Spinal cord (tissue), 10 donors: ENCODE results near the gene ROS1. TPM values are rescaled to one million over a fixed set of nuclear protein-coding genes. Genes with fewer than 3 reads are reported as not detected.

Source experiments
- DNase-seq, 6 donors: peaks; one replicate each; pipeline versions ENCODE4 v3.0.0 to v3.0.0-alpha.2; 2013 to 2015; ENCODE audit warnings: low spot score in 6 of 6, low read depth in 4 of 6
- H3K27ac ChIP-seq: one replicate; pipeline ENCODE4 v1.5.1; 2013; ENCODE audit warnings: low read depth, low read length, control low read depth
- H3K27me3 ChIP-seq: one replicate; pipeline ENCODE4 v1.6.1; 2013; ENCODE audit warnings: low read length; ENCODE audit not compliant: control insufficient read depth, insufficient read depth
- H3K36me3 ChIP-seq: one replicate; pipeline ENCODE4 v1.6.1; 2013; ENCODE audit warnings: low read length; ENCODE audit not compliant: control insufficient read depth, insufficient read depth
- H3K4me1 ChIP-seq: one replicate; pipeline ENCODE4 v1.6.1; 2013; ENCODE audit warnings: low read length; ENCODE audit not compliant: control insufficient read depth, insufficient read depth
- H3K4me3 ChIP-seq: one replicate; pipeline ENCODE4 v1.5.1; 2013; ENCODE audit warnings: low read depth, low read length, control low read depth
- H3K9me3 ChIP-seq: one replicate; pipeline ENCODE4 v1.6.1; 2013; ENCODE audit warnings: low read length; ENCODE audit not compliant: control insufficient read depth, insufficient read depth
- WGBS: methylation state at CpG from one replicate; pipeline ENCODE4 v1.1.5; 2013; ENCODE audit warnings: missing lambda C conversion rate; ENCODE audit not compliant: insufficient coverage; 5-methylcytosine and 5-hydroxymethylcytosine counted together
- polyA plus RNA-seq, 2 donors: library from polyadenylated mRNA; unstranded; fragments of 120-200 nt; gene quantifications; one replicate each; pipeline ENCODE4 v1.2.1, GENCODE V29; 2013; ENCODE audit not compliant: insufficient read length in 2 of 2
- total RNA-seq, 2 donors: library from RNA; depleted of rRNA in 1 of 2; stranded (reverse); fragments of 120-200 nt in 1 of 2; fragments of >200 nt in 1 of 2; gene quantifications; one replicate each; pipeline versions ENCODE4 v1.2.3 to v1.2.4, GENCODE V29; 2013 to 2014
- donor health status: healthy.

ROS1 gene
- total and polyA plus RNA-seq, 4 donors, result 0.03 TPM; not detected in 3

GRCh38 chr6:117307655-117308054 lies 118.1 kb downstream of the ROS1 start:
- Histone ChIP-seq H3K27me3 (no peaks in the 10 kb centered on the region), H3K9me3 (no peaks in the 10 kb centered on the region), H3K4me1 (no peaks in the 10 kb centered on the region), H3K36me3 (no peaks in the 10 kb centered on the region), H3K4me3 (no peak overlapping the region), H3K27ac (no peak overlapping the region)
- DNase-seq, result peak in 1 of 6 donors; percentile 24
- 88% methylated on average over 2 of the region's 3 CpGs for WGBS

DNA sequence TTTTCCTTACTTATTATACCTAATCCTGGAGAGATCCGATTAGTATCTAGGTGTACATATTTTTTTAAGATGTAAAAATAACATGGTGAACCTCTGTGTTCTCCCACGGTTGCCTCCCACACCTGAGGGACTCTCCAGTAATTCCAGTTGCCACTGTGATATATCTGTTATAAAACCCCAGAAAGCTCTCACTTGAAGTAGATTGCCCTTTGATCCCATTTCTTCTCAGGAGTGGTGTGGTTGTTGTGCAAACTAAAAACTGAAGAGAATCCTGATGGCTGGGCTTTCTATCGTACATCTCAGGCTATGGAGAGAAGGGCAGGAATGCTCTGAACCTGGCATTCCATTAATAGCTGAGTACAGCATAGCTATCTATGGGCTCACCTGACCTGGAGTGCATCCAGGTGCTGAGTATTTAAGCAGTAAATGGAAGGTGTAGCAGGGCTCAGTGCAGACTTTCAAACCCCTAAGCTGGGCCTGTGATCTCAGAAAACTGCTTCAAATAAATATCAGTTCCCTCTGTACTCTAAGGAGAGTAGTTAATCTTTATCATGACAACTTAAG lies 119.4 kb downstream of the ROS1 start:
- no peaks in the 10 kb centered on the region for H3K36me3 ChIP-seq
- no peaks in the 10 kb centered on the region for H3K27me3 ChIP-seq
- WGBS, result 83% methylated on average over 1 of the region's 3 CpGs
- H3K4me1 ChIP-seq, result no peaks in the 10 kb centered on the region
- no peaks in the 10 kb centered on the region for H3K9me3 ChIP-seq
- H3K4me3 ChIP-seq, result no peak overlapping the region
- no peak for DNase-seq
- no peak overlapping the region for H3K27ac ChIP-seq

- no peaks in the 10 kb centered on the region for H3K9me3 ChIP-seq
- H3K27ac ChIP-seq, result no peak overlapping the region
- no peak overlapping the region for H3K4me3 ChIP-seq
- no peaks in the 10 kb centered on the region for H3K4me1 ChIP-seq
- no peaks in the 10 kb centered on the region for H3K27me3 ChIP-seq
- DNase-seq, result no peak
- no peaks in the 10 kb centered on the region for H3K36me3 ChIP-seq
- WGBS, result no CpG with 5 or more reads among the region's 2 CpGs
Observed at GRCh38 chr6:117304446-117304845, 121.3 kb downstream of the ROS1 start.

DNA sequence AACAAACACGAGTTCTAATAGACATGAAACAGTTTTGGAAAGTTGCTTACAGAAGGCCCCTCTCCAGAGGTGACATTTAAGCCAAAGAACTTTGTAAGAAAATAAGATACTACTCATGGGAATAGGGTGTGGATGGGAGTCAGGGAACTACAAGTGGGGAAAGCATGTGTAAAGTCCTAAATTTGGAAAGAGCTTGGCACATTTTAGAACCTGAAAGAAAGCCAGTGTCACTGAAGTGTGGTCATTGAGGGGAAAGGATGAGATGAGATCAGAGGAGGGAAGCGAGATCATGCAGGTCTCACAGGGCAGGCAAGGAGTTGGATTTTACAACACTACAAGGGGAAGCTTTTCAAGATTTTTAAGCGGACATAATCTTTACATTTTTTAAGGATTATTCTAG lies 122.4 kb downstream of the ROS1 start:
- Histone ChIP-seq H3K4me1 (no peaks in the 10 kb centered on the region), H3K4me3 (no peak overlapping the region), H3K27ac (no peak overlapping the region), H3K36me3 (no peaks in the 10 kb centered on the region), H3K9me3 (no peaks in the 10 kb centered on the region), H3K27me3 (no peaks in the 10 kb centered on the region)
- WGBS, result 83% methylated on average over 1 of the region's 3 CpGs
- no peak for DNase-seq

- H3K4me1 ChIP-seq, result no peaks in the 10 kb centered on the region
- H3K36me3 ChIP-seq, result no peaks in the 10 kb centered on the region
- H3K4me3 ChIP-seq, result no peak overlapping the region
- H3K9me3 ChIP-seq, result no peaks in the 10 kb centered on the region
- no peak overlapping the region for H3K27ac ChIP-seq
- DNase-seq, result no peak
- no peaks in the 10 kb centered on the region for H3K27me3 ChIP-seq
- 93% methylated on average over 3 of the region's 3 CpGs for WGBS
Observed at GRCh38 chr6:117298941-117299340, 126.8 kb downstream of the ROS1 start.

GRCh38 chr6:117290173-117290846 lies 135.4 kb downstream of the ROS1 start:
- H3K4me1 ChIP-seq, result no peaks in the 10 kb centered on the region
- WGBS, result no CpG with 5 or more reads among the region's 3 CpGs
- DNase-seq, result no peak
- H3K36me3 ChIP-seq, result no peaks in the 10 kb centered on the region
- H3K27me3 ChIP-seq, result no peaks in the 10 kb centered on the region
- H3K9me3 ChIP-seq, result no peaks in the 10 kb centered on the region
- no peak overlapping the region for H3K27ac ChIP-seq
- no peak overlapping the region for H3K4me3 ChIP-seq

- H3K4me3 ChIP-seq, result no peak overlapping the region
- no peaks in the 10 kb centered on the region for H3K27me3 ChIP-seq
- no peak for DNase-seq
- no CpG with 5 or more reads among the region's 3 CpGs for WGBS
- no peaks in the 10 kb centered on the region for H3K9me3 ChIP-seq
- no peaks in the 10 kb centered on the region for H3K36me3 ChIP-seq
- no peaks in the 10 kb centered on the region for H3K4me1 ChIP-seq
- H3K27ac ChIP-seq, result no peak overlapping the region
Observed at GRCh38 chr6:117288083-117288715, 137.5 kb downstream of the ROS1 start.

DNA sequence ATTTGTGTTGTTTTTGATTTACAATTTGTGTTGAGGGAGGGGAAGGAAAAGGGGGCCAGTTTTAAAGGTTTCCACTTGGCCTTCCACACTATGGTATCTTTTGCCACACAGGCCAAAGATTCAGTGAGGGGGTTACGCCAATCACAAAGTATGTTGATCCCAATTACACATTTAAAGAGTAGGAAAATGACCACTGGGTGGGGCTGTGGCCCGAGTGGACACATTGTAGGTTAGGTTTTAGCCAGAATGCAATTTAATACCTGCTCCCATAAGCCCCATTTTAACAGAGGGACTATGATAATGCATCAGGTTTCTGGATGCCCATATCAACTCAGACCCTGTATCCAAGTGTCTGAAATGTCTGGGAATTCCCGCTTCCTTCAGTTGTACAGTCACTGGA lies 144.8 kb downstream of the ROS1 start:
- Histone ChIP-seq H3K27me3 (peaks cover 4% of the 10 kb centered on the region), H3K36me3 (no peaks in the 10 kb centered on the region), H3K27ac (no peak overlapping the region), H3K9me3 (no peaks in the 10 kb centered on the region), H3K4me3 (no peak overlapping the region), H3K4me1 (no peaks in the 10 kb centered on the region)
- DNase-seq, result no peak
- no CpG with 5 or more reads among the region's 3 CpGs for WGBS

- WGBS, result 100% methylated on average over 6 of the region's 10 CpGs
- Histone ChIP-seq H3K4me3 (no peak overlapping the region), H3K9me3 (no peaks in the 10 kb centered on the region), H3K4me1 (no peaks in the 10 kb centered on the region), H3K27ac (no peak overlapping the region), H3K36me3 (no peaks in the 10 kb centered on the region), H3K27me3 (peaks cover 36% of the 10 kb centered on the region)
- no peak for DNase-seq
Observed at GRCh38 chr6:117276778-117277316, 148.9 kb downstream of the ROS1 start.

- Histone ChIP-seq H3K9me3 (no peaks in the 10 kb centered on the region), H3K4me1 (no peaks in the 10 kb centered on the region), H3K36me3 (no peaks in the 10 kb centered on the region), H3K4me3 (no peak overlapping the region), H3K27me3 (peaks cover 46% of the 10 kb centered on the region), H3K27ac (no peak overlapping the region)
- no CpG with 5 or more reads among the region's 5 CpGs for WGBS
- DNase-seq, result no peak
Observed at GRCh38 chr6:117275711-117276110, 150.0 kb downstream of the ROS1 start.
